GM18951 (cell line): ENCODE results near the gene OLAH.
"Not testable (repeated sequence)": the region's sequence is repeated elsewhere in the genome, so short reads cannot be mapped to it uniquely, and the experiment has no call there.

Experiments
- POLR2A ChIP-seq: IDR thresholded peaks from 4 replicates; pipeline ENCODE4 v1.6.1; 2011; ENCODE audit warnings: mild to moderate bottlenecking; ENCODE audit not compliant: insufficient read length, insufficient read depth; ENCODE audit errors: extremely low read depth
- in situ Hi-C: fragments of 300-500 bp; cut with MboI; formaldehyde crosslinking; loops from one replicate; pipeline ENCODE4 v1.12.0; 2022; ENCODE audit warnings: low sequenced_read_pairs, mixed read lengths, inconsistent platforms; ENCODE audit not compliant: unreplicated experiment

Gene OLAH

DNA sequence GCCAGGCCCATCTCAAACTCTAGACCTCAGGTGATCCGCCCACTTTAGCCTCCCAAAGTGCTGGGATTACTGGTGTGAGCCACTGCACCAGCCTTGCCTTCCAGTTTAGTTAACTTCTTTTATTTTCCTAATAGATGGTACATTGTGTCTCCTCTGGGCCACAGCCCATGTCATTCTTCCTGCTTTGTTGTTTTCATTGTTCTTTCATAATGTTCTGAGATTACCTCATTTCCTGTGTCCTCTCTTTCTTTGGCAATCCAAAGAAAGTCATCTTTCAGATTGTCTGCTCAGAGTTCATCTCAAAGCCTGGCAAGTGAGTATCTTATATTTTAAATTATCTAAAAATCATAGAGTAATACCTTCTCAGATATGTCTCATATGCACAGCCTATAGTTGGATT is at the start of gene OLAH:
OLAH (plus strand) TSS at position 270 of the 400 bp plus-strand sequence. CDS start 3,346 bp downstream, outside the sequence.
- TF ChIP-seq POLR2A = no peak
- in situ Hi-C loops = no loop called here

DNA sequence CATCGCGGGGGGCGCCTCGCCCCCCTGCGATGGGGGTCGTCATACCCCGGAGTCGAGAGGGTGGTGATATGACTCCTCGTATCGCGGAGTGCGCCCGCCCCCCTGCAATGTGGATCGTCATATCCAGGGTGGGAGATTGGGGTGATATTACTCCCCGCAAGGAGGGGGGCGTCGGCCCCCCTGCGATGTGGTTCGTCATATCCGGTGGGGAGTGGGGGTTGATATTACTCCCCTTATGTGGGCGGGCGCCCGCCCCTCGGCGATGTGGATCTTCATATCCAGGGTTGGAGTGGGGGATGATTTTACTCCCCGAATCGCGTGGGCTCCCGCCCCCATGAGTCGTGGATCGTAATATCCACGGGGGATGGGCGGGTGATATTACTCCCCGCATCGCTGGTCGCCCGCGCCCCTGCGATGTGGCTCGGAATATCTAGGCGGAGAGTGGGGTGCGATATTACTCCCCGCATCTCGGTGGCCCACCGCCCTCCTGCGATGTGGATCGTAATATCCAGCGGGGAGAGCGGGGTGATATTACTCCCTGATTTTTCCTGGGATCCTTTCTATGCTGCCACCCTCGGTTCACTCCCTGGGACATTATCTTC is 47.7 kb upstream of the OLAH start:
- in situ Hi-C loops = no loop called here
- no peak for TF ChIP-seq POLR2A

DNA sequence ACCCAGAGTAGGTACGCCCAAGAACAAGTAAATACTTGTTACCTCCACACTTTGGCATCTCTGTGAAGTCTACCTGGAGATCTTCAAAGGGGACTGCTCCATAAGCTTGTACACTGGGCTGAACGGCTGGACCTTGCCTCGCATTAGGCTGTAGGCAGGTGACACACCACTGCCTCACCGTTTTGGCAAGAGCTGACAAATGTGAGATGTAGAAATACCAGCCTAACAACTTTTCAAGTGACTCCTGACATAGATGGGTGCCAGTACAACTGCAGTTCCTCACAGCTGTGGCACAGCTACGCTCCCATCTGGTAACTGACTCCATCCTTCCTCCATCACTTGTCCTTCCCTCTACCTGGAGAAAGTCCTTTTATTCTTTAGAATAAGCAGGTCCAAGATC is 30.2 kb upstream of the OLAH start:
- in situ Hi-C loops = not testable (repeated sequence)

DNA sequence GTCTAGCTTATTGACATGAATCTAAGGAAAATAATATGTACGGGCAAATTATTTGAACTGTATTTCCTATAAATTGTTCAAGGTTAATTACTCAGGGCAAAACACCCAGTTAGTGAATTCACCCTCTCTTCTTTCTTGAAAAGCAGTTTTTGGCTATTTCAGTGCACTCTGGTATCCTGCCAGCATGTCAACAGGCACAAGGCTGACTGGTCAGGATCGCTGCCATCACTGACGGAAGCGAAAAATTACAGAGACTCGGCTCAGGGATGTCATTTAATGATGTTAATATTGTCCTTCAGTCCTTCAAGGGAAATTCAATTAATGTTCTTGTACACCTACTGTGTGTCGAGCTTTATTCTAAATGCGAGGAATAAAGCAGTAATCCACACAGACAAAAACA is 28.3 kb upstream of the OLAH start:
- no peak for TF ChIP-seq POLR2A
- in situ Hi-C loops = no loop called here

DNA sequence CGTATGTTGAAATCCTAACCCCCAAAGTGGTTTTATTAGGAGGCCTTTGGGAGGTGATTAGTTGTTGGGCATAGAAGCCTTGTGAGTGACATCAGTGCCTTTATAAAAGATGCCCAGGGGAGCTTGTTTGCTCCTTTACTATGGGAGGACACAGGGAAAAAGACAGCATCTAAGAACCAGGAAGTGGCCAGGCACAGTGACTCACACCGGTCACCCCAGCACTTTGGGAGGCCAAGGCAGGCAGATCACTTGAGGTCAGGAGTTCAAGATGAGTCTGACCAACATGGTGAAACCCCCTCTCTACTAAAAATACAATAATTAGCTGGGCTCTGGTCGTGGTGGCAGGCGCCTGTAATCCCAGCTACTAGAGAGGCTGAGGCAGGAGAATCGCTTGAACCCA is 22.8 kb upstream of the OLAH start:
- in situ Hi-C loops = loop anchor here (5.0 kb wide), 1 partner anchor 79 kb away; no protein-coding TSS in a partner anchor

DNA sequence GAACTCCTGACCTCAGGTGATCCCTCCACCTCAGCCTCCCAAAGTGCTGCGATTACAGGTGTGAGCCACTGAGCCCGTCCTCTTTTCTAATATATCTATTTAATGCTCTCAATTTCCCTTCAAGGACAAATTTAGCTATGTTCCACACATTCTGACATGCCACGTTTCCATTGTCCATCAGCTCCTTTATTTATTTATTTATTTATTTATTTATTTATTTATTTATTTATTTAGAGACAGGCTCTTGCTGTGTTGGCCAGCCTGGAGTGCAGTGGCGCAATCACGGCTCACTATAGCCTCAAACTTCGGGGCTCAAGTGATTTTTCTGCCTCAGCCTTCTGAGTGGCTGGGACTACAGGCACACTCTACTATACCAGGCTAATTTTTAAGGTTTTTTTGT is 20.7 kb upstream of the OLAH start:
- in situ Hi-C loops = loop anchor here (5.0 kb wide), 1 partner anchor 81 kb away; no protein-coding TSS in a partner anchor

DNA sequence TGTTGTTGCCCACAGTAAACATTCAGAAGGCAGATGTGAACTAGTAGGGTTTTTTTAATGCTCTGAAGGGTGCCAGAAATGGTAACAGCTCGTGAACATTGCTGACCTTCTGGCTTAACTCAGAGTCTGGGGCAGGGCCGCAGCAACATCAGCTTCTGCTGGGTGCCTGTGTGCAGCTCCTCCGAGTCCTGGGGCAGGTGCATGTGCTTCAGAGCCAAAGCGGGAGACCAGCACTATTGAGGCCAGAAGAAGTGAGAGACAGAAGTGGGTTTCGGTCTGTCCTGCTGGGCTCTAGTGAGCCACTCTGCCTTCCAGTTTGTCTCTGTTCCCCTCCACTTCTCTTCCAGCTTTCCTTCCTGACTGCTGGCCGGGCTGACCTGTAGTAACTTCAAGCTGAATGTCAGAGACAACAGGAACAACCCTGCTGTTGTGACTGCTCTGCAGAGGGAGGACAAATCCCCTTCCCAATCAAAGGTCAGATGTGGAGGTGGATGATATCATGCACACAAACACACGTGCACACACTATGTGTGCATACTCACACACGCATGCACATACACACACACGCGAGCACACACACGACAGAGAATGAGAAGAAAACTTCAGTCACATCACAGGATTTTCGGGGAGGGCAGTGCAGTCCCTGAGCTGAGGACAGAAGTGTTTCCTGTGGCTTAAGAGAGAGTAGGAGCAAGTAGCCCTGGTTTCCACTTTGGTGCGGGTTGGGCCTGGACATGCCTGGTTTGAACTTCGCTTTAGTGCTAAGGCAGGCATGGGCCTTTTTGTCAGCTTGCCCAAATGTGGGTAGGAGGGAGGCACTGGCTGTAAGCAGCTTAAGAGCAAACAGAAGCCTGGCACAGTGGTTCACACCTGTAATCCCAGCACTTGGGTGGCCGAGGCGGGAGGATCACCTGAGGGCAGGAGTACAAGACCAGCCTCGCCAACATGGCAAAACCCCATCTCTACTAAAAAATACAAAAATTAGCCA is 19.4 kb upstream of the OLAH start:
- in situ Hi-C loops = loop anchor here (5.0 kb wide), 1 partner anchor 82 kb away; no protein-coding TSS in a partner anchor

DNA sequence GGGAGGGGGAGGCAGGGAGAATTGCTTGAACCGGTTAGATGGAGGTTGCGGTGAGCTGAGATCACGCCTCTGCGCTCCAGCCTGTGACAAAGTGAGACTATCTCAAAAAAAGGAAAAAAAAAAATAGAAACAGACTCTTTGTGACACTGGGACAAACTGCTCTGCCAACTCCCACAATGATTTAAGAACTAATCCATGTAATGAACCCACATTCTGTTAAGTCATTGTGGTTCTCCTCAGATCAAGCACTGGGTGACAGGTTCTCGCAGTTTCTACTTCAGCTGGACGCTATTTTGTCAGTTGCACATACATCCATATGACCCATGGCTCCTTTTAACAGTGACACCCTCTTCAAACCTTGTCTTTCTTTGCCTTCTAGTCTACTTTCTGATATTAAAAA is 18.7 kb upstream of the OLAH start:
- in situ Hi-C loops = not testable (repeated sequence)

DNA sequence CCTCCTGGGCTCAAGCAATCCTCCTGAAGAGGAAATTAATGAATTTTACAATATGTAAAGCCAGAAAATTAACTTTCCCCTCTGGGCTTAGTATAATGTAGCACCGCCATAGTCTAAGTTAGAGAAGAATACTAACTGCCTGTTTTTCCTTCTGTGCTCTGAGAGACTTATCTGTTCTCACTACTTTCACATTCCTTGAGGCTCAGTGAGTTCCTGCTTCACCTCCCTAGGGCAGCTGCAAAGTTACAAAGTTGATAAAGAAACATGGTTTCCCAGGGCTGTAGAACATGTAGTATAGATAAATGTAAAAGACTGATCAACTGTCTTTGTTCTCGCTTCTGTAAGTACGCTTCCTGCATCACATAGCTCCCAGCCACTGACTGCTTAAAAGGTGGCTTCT is 16.0 kb upstream of the OLAH start:
- no peak for TF ChIP-seq POLR2A
- in situ Hi-C loops = no loop called here

DNA sequence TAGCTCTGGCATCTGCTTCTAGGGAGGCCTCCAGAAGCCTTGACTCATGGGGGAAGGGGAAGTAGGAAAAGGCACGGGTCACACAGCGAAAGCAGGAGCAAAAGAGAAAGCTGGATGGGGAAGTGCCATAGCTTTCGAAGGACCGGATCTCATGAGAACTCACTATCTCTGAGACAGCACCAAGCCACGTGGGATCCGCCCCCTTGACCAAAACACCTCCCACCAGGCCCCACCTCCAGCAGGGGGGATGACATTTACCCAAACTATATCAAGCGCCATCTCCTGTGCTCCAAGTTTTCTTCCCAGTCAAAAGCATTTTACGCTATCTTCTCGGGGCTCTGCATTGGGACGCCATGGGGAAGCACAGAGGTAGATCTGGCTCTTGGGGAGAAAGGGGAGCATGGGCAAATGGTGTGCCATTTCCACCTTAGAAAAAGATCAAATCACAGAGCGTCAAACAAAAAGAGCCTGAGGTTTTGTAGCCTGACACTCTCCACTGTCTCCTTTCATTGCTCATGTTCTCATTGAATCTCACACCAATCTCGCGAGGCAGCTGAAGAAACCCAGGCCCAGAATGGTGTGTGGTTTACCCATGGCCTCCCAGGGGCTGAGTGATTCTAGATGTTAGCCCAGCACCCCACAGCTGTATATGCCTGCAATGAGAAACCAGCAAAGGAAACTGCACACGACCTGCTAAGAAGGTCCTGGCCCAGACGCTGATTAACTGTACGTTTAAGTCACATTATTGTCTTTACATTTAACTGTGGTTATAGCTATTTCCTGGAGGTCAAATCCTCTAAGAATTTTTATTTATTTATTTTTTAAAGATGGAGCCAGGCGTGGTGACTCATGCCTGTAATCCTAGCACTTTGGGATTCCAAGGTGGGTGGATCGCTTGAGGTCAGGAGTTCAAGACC is 8.1 kb upstream of the OLAH start:
- in situ Hi-C loops = no loop called here
- no peak for TF ChIP-seq POLR2A

DNA sequence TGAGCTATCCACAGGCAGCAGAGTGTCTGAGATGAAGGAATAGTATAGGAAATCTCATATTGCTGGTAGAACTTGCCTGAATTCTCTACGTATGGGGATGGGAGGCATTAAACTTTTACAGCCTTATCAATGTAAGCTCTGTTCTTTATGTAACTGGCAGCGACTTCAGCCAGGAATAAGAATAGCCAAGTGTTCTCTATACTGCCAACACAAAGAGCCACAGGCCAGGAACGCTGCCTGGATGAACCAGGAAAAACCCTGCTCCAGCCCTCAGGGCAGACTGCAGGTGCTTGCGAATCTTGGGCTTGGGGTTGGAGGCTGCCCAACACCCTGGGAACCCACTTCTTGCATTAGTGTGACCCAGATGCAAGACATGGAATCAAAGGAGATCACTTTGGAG is 6.1 kb upstream of the OLAH start:
- in situ Hi-C loops = no loop called here
- TF ChIP-seq POLR2A = no peak

DNA sequence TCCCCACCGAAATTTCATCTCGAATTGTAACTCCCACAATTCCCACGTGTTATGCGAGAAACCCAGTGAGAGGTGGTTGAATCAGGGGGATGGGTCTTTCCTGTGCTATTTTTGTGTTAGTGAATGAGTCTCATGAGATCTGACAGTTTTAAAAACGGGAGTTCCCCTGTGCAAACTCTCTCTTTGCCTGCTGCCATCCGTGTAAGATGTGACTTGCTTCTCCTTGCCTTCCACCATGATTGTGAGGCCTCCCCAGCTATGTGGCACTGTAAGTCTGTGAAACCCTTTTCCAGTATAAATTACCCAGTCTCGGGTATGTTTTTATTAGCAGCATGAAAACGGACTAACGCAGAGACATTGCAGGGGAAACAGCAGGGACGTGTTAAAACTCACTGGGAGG is 5.3 kb upstream of the OLAH start:
- in situ Hi-C loops = no loop called here

DNA sequence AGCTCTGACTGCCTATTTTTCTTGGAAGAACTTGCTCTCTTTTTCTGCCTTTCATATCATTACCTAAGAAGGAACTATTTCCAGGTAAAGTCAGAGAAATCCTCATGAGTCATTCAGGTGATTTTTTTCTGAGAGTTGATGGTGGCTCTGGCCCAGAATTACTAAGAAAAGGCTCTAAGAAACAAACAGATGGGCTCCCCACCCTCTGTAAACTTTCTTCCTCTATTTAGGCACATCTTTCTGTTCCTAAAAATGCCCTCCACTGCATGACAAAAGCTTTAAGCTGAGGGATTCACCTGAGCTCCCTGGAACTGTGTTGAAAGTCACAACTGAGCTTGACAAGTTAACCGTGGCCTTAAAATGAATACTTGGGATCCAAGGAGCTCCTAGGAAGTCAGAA is 1.6 kb downstream of the OLAH start:
- in situ Hi-C loops = no loop called here
- TF ChIP-seq POLR2A = no peak

More for the DNA sequence above, 5.3 kb upstream of the OLAH start:
- no peak for TF ChIP-seq POLR2A

DNA sequence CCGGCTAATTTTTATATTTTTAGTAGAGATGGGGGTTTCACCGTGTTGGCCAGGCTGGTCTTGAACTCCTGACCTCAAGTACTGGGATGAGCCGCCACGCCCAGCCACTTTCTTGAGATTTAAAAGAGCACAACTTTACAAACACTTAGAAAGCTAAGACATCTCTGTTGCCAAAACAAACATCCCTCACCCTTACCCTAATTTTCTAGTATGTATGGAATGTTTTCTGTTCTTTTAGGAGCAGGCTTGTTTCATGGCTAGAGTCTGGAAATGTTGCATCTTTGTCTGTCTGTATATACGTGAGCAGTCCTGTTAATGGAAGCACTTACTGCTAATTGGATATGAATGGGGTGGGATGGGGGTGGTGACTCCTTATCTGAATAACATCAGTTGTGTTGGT is 2.9 kb downstream of the OLAH start:
- in situ Hi-C loops = no loop called here
- TF ChIP-seq POLR2A = no peak
